ENCODE data around the gene CDC14B.

The CDC14B gene

DNA sequence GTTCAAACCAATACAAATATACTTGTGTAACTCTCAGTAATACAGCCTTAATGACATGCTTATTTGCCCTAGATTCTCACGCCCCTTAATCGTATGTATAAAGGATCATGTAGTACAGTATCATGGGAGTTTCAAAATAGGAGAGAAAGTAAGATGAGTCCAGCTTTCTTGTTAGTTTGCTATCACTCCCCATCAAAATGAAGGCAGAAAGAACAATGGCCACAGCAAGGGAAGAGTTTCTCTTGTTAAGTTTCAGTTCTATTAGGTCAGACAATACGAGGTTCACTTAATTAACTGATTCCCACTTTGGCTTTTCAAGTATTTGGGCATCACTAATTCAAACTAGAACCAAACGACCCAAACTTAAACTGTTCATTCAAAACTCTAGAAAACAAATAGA is 55.4 kb downstream of the CDC14B start:
- TF ChIP-seq, protein P1, sequence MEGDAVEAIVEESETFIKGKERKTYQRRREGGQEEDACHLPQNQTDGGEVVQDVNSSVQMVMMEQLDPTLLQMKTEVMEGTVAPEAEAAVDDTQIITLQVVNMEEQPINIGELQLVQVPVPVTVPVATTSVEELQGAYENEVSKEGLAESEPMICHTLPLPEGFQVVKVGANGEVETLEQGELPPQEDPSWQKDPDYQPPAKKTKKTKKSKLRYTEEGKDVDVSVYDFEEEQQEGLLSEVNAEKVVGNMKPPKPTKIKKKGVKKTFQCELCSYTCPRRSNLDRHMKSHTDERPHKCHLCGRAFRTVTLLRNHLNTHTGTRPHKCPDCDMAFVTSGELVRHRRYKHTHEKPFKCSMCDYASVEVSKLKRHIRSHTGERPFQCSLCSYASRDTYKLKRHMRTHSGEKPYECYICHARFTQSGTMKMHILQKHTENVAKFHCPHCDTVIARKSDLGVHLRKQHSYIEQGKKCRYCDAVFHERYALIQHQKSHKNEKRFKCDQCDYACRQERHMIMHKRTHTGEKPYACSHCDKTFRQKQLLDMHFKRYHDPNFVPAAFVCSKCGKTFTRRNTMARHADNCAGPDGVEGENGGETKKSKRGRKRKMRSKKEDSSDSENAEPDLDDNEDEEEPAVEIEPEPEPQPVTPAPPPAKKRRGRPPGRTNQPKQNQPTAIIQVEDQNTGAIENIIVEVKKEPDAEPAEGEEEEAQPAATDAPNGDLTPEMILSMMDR (IDR thresholded peaks at IDR 0.05; ENCODE audit: extremely low read depth, missing control alignments), result no peak
- DNase-seq (ENCODE audit: low spot score), result no peak

DNA sequence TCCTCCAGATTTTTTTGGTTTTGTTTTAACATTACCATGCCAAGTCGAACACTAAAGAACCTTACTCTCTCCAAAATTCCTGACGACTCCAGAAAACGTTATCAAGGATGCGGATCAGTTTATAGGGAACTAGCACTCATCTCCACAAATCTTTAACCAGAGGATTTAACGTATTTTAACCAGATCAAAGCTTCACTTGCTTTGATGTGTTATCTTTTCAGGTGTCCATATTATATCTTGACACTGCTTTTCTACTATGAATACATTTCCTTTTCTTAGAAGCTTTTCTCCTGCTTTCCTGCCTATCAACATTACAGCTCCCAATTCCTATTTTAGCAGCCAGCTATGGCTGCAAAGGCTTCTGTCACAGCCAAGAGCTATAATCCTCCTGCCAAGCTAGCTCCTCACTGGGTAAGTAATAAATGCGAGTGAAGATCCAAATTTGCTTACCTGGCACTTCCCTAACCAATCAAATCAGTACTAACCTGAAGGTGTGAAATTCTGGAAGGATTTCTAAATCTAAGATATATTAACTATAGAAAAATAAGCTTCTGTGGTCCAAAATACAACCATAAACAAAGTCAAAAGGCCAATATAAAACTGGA is 60.2 kb downstream of the CDC14B start:
- TF ChIP-seq, protein P1 (IDR thresholded peaks at IDR 0.05; ENCODE audit: extremely low read depth, missing control alignments), result no peak
- no peak for DNase-seq (ENCODE audit: low spot score)

GRCh38 chr9:96557921-96558320 is 61.7 kb downstream of the CDC14B start:
- DNase-seq (ENCODE audit: low spot score), result no peak
- TF ChIP-seq, protein P1 (IDR thresholded peaks at IDR 0.05; ENCODE audit: extremely low read depth, missing control alignments), result no peak

DNA sequence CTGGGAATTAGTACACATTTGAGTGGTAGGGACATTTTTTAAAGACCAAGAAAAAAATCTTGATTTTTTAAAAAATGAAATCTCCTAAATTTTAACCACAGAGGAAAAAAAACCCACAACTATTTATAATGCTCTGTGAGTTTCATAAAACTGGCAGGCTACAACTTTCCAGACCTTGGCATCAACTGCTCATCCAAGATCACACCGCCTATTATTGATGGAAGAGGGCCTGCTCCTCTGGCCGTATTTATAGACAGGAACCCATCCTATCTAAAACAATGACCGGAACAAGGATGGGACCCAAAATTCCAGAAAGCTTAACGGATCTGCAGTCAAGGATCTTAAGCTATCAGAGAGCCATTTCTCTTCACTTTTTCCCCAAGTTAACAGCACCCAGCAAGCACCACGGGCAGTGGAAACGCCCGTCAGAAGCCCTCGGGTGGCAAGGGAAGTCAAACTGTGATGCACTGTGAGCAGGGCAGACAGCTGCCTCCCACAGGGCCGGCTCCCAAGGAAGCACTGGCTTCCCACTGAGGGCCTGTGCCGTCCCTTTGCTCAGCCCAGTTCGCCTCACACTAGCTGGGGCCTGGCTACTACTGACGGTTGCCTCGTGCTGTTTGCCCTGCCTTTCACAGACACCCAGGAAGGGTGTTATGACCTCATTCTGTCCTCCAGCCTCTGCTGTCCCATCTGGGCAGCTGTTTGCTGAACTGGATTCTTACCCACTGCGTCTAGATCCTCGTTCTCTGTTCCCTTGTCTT is 62.8 kb downstream of the CDC14B start:
- no peak for DNase-seq (ENCODE audit: low spot score)
- TF ChIP-seq, protein P1 (IDR thresholded peaks at IDR 0.05; ENCODE audit: extremely low read depth, missing control alignments), result no peak

- no peak for DNase-seq (ENCODE audit: low spot score)
- TF ChIP-seq, protein P1 (IDR thresholded peaks at IDR 0.05; ENCODE audit: extremely low read depth, missing control alignments), result no peak
Measured at GRCh38 chr9:96555567-96556386, 63.9 kb downstream of the CDC14B start.

- no peak for DNase-seq (ENCODE audit: low spot score)
- TF ChIP-seq, protein P1 (IDR thresholded peaks at IDR 0.05; ENCODE audit: extremely low read depth, missing control alignments), result no peak
Measured at GRCh38 chr9:96554801-96555566, 64.7 kb downstream of the CDC14B start.
